Endothelial cell of umbilical vein (primary cell): ENCODE data around the gene SLC35B4. TPM values are rescaled to one million over a fixed set of nuclear protein-coding genes. Genes with fewer than 3 reads are reported as not detected.

ENCODE experiments used
- BruUV-seq: library from RNA; stranded (reverse); fragments of 400-500 nt; replicated peaks from 2 replicates; lab custom pipeline; 2021; lab: Mats Ljungman, UMichigan
- CTCF ChIA-PET: fragments of 300-600, 350-600 bp; sonication (Branson Sonifier 250); formaldehyde crosslinking; loops from one replicate; lab custom pipeline; 2021; ENCODE audit warnings: antibody characterized with exemption, inconsistent platforms; lab: Charles Lee
- POLR2A ChIA-PET: fragments of 300-600, 350-600 bp; sonication (Branson Sonifier 250); formaldehyde crosslinking; loops from one replicate; lab custom pipeline; 2021; ENCODE audit warnings: antibody characterized with exemption, inconsistent platforms; lab: Charles Lee
- DNase-seq: peaks from one replicate; pipeline ENCODE4 v3.0.0-alpha.2; 2011; ENCODE audit warnings: low read depth, low spot score
- FAIRE-seq: peaks from 2 replicates; lab custom pipeline; 2011; peaks lifted over from hg19 to GRCh38; lab: Jason Lieb, UNC
- H2AFZ ChIP-seq: 2 replicates; pipeline ENCODE4 v1.6.0; 2012; ENCODE audit warnings: low read depth, low read length, control low read depth, inconsistent platforms
- H3K27ac ChIP-seq: 2 replicates; pipeline ENCODE4 v1.5.1; 2011; ENCODE audit warnings: low read depth, mild to moderate bottlenecking, control low read depth, low read length, moderate library complexity; ENCODE audit not compliant: insufficient read depth
- H3K27me3 ChIP-seq, 2 experiments: 2 replicates each; pipeline versions ENCODE4 v1.6.0 to v1.6.1; 2011; ENCODE audit warnings: low read length in 2 of 2, mixed read lengths in 1 of 2; ENCODE audit not compliant: control insufficient read depth in 2 of 2, insufficient read depth in 2 of 2
- H3K36me3 ChIP-seq, 2 experiments: 2 replicates in 1 of 2; 3 replicates in 1 of 2; pipeline ENCODE4 v1.5.1; 2011; ENCODE audit warnings: low read length in 2 of 2, mild to moderate bottlenecking in 1 of 2, moderate library complexity in 1 of 2; ENCODE audit not compliant: control insufficient read depth in 2 of 2, insufficient read depth in 2 of 2; ENCODE audit errors: extremely low read depth in 1 of 2
- H3K4me1 ChIP-seq: 3 replicates; pipeline ENCODE4 v1.5.1; 2011; ENCODE audit warnings: mild to moderate bottlenecking, low read length; ENCODE audit not compliant: control insufficient read depth, insufficient read depth; ENCODE audit errors: extremely low read depth
- H3K4me2 ChIP-seq: 2 replicates; pipeline ENCODE4 v1.6.1; 2011; ENCODE audit warnings: low read length, control low read depth, mixed read lengths; ENCODE audit not compliant: insufficient read depth
- H3K4me3 ChIP-seq, 3 experiments: fragments of 200-600 bp in 1 of 3; sonication (generic), shearing (Covaris generic) in 1 of 3; replicated peaks in 1 of 3; 2 replicates each; pipeline ENCODE4 v1.5.1; 2011 to 2016; ENCODE audit warnings: control low read depth in 3 of 3, low read length in 3 of 3, mild to moderate bottlenecking in 2 of 3, inconsistent platforms in 1 of 3, low read depth in 1 of 3, moderate library complexity in 1 of 3; ENCODE audit not compliant: insufficient read depth in 1 of 3
- H3K79me2 ChIP-seq: 2 replicates; pipeline ENCODE4 v1.6.0; 2012; ENCODE audit warnings: low read length, inconsistent platforms; ENCODE audit not compliant: control insufficient read depth, insufficient read depth
- H3K9ac ChIP-seq: replicated peaks from 2 replicates; pipeline ENCODE3; 2011; ENCODE audit warnings: low read length, control low read depth; ENCODE audit not compliant: insufficient read depth; ENCODE audit errors: extremely low read depth
- H3K9me1 ChIP-seq: replicated peaks from 3 replicates; pipeline ENCODE4 v1.6.0; 2011; ENCODE audit warnings: mild to moderate bottlenecking, low read length; ENCODE audit not compliant: control insufficient read depth, insufficient read depth; ENCODE audit errors: extremely low read depth
- H3K9me3 ChIP-seq: replicated peaks from 2 replicates; pipeline ENCODE4 v1.5.1; 2012; ENCODE audit warnings: low read length, inconsistent platforms; ENCODE audit not compliant: control insufficient read depth, insufficient read depth
- H4K20me1 ChIP-seq: replicated peaks from 2 replicates; pipeline ENCODE3; 2011; ENCODE audit warnings: mild to moderate bottlenecking, low read length; ENCODE audit not compliant: control insufficient read depth, insufficient read depth; ENCODE audit errors: extremely low read depth
- CTCF ChIP-seq, 2 donors: IDR thresholded peaks; 1 replicate in 1 of 2; 2 replicates in 1 of 2; pipeline ENCODE4 v1.5.1; 2011; ENCODE audit warnings: low read length in 2 of 2, mild to moderate bottlenecking in 2 of 2, moderate library complexity in 2 of 2, control low read depth in 1 of 2, inconsistent platforms in 1 of 2, low read depth in 1 of 2; ENCODE audit not compliant: insufficient read depth in 1 of 2; ENCODE audit errors: extremely low read depth in 1 of 2
- EZH2 ChIP-seq: IDR thresholded peaks from 2 replicates; pipeline ENCODE4 v1.6.1; 2012; ENCODE audit warnings: borderline replicate concordance, low read depth, mild to moderate bottlenecking, moderate library complexity, low read length, inconsistent platforms; ENCODE audit not compliant: severe bottlenecking
- MAX ChIP-seq: IDR thresholded peaks from 2 replicates; pipeline ENCODE4 v1.6.1; 2011; ENCODE audit not compliant: insufficient read depth, insufficient read length
- MYC ChIP-seq: IDR thresholded peaks from one replicate; pipeline ENCODE4 v1.6.1; 2011; ENCODE audit warnings: mild to moderate bottlenecking, low read depth, low read length
- POLR2A ChIP-seq: IDR thresholded peaks from 2 replicates; pipeline ENCODE4 v1.6.1; 2012; ENCODE audit warnings: low read depth, mild to moderate bottlenecking, control low read depth, low read length
- POLR2AphosphoS5 ChIP-seq: IDR thresholded peaks from 2 replicates; pipeline ENCODE4 v1.6.1; 2012; ENCODE audit warnings: low read depth, mild to moderate bottlenecking, control low read depth, low read length, moderate library complexity; ENCODE audit not compliant: insufficient read depth
- dilution Hi-C: fragments of 300-500 bp; cut with MboI; formaldehyde crosslinking; loops from one replicate; pipeline ENCODE4 v1.15.0; 2019; ENCODE audit warnings: low sequenced_read_pairs; ENCODE audit not compliant: extremely low pct_ligation_motif_present
- intact Hi-C: fragments of 100-400 bp; cut with micrococcal nuclease; formaldehyde crosslinking; loops from one replicate; pipeline ENCODE4 v1.10.0; 2022
- polyA plus RNA-seq, 4 experiments: library from polyadenylated mRNA; depleted of rRNA in 3 of 4; stranded (reverse) in 3 of 4; unstranded in 1 of 4; fragments of >200 nt; gene quantifications; 2 replicates each; pipeline versions ENCODE4 v1.2.1 to v1.2.3, GENCODE V29; 2011 to 2012; ENCODE audit warnings: missing spikeins in 1 of 4
- total RNA-seq: library from RNA; stranded (reverse); gene quantifications from 2 replicates; pipeline ENCODE4 v1.2.3, GENCODE V29; 2021

Gene SLC35B4
- total and polyA plus RNA-seq, 2 donors (not counting 3 experiments of a cell fraction or from before 2014, with no cell fraction given), result 17.5 to 20.2 TPM

- FAIRE-seq, result no peak
- intact Hi-C loops, result no loop called here
- H3K9me1 ChIP-seq, result no peaks in the 10 kb centered on the region
- no TSS peak for BruUV-seq
- POLR2A ChIA-PET, result no interaction called here
- no peaks in the 10 kb centered on the region for H3K9me3 ChIP-seq
- DNase-seq, result no peak
- dilution Hi-C loops, result no loop called here
- H3K36me3 ChIP-seq, result no peaks in the 10 kb centered on the region
- H2AFZ ChIP-seq, result no peak overlapping the region
- TF ChIP-seq POLR2A (no peak), EZH2 (no peak)
- H3K4me2 ChIP-seq, result no peak overlapping the region
- CTCF ChIA-PET, result no interaction called here
- no peak overlapping the region for H3K9ac ChIP-seq
- no peak overlapping the region for H3K27ac ChIP-seq
- H3K4me3 ChIP-seq, result no peak overlapping the region
- no peaks in the 10 kb centered on the region for H3K4me1 ChIP-seq
- no peaks in the 10 kb centered on the region for H4K20me1 ChIP-seq
- peaks cover 5 to 7% of the 10 kb centered on the region in 2 experiments for H3K27me3 ChIP-seq
- H3K79me2 ChIP-seq, result no peaks in the 10 kb centered on the region
Measured at GRCh38 chr7:134366481-134366880, 49.8 kb upstream of the SLC35B4 start.

- BruUV-seq, result no TSS peak
- no peaks in the 10 kb centered on the region for H3K9me3 ChIP-seq
- CTCF ChIA-PET, result interaction anchor here (0.9 to 1.3 kb wide), 3 partner anchors 9 to 224 kb away, joined by 3 to 5 read pairs (median 3); no protein-coding TSS in a partner anchor
- intact Hi-C loops (no loop called here), dilution Hi-C loops (no loop called here)
- H3K9me1 ChIP-seq, result no peaks in the 10 kb centered on the region
- no peak overlapping the region for H3K4me3 ChIP-seq
- DNase-seq (no peak), FAIRE-seq (no peak)
- H3K4me1 ChIP-seq, result no peaks in the 10 kb centered on the region
- H3K27me3 ChIP-seq, result peaks cover 5 to 7% of the 10 kb centered on the region in 2 experiments
- no peak overlapping the region for H3K4me2 ChIP-seq
- TF ChIP-seq POLR2A (no peak), MYC (no peak), MAX (no peak), CTCF (IDR thresholded peaks at IDR 0.05; ENCODE audit: extremely low read depth in 1 of 2, insufficient read depth in 1 of 2, low read depth in 1 of 2, low read length in 2 of 2) (no peak), POLR2AphosphoS5 (no peak), EZH2 (no peak)
- no peaks in the 10 kb centered on the region for H3K36me3 ChIP-seq
- no peaks in the 10 kb centered on the region for H4K20me1 ChIP-seq
- POLR2A ChIA-PET, result interaction anchor here (0.5 kb wide), 1 partner anchor 50 kb away, joined by 3 read pairs; no protein-coding TSS in a partner anchor
- H2AFZ ChIP-seq, result no peak overlapping the region
- no peak overlapping the region for H3K9ac ChIP-seq
- H3K27ac ChIP-seq, result no peak overlapping the region
- H3K79me2 ChIP-seq, result no peaks in the 10 kb centered on the region
Measured at GRCh38 chr7:134365341-134366054, 48.8 kb upstream of the SLC35B4 start.
